GM12892 (cell line): Measurements from ENCODE around the gene LILRA2.

Experiments used
- POLR2A ChIP-seq: IDR thresholded peaks from 2 replicates; pipeline ENCODE4 v1.6.1; 2011; ENCODE audit warnings: low read depth, low read length, control low read depth
- POLR2AphosphoS5 ChIP-seq: IDR thresholded peaks from 2 replicates; pipeline ENCODE4 v1.6.1; 2011; ENCODE audit warnings: low read depth, low read length, control low read depth
- TAF1 ChIP-seq: IDR thresholded peaks from 2 replicates; pipeline ENCODE4 v1.6.1; 2011; ENCODE audit warnings: low read depth, mild to moderate bottlenecking, control low read depth, low read length, borderline replicate concordance

- TF ChIP-seq POLR2A (no peak), POLR2AphosphoS5 (no peak), TAF1 (no peak)
Observed at GRCh38 chr19:54552913-54553310, 20.7 kb upstream of the LILRA2 start.
